GM12801 (cell line): Measurements from ENCODE around the gene CROCC2.

Experiments used
- CTCF ChIP-seq: IDR thresholded peaks from one replicate; pipeline ENCODE4 v1.5.1; 2011; ENCODE audit warnings: control low read depth; ENCODE audit not compliant: insufficient read length; ENCODE audit errors: extremely low read depth

CROCC2 gene

GRCh38 chr2:240934701-240935102 lies 28.6 kb downstream of the CROCC2 start:
- TF ChIP-seq CTCF, result no peak

GRCh38 chr2:240935103-240935876 lies 29.2 kb downstream of the CROCC2 start:
- no peak for TF ChIP-seq CTCF

- no peak for TF ChIP-seq CTCF
Measured at GRCh38 chr2:240936106-240936505, 30.0 kb downstream of the CROCC2 start.

GRCh38 chr2:240946046-240946445 lies 39.9 kb downstream of the CROCC2 start:
- no peak for TF ChIP-seq CTCF

GRCh38 chr2:240946654-240947053 lies 40.5 kb downstream of the CROCC2 start:
- TF ChIP-seq CTCF, result no peak

GRCh38 chr2:240947176-240947575 lies 41.0 kb downstream of the CROCC2 start:
- no peak for TF ChIP-seq CTCF

GRCh38 chr2:240947607-240948006 lies 41.5 kb downstream of the CROCC2 start:
- TF ChIP-seq CTCF, result no peak

GRCh38 chr2:240948086-240948485 lies 42.0 kb downstream of the CROCC2 start:
- TF ChIP-seq CTCF, result no peak
